Measurements from ENCODE around the gene SPEF2. TPM values are rescaled to one million over a fixed set of nuclear protein-coding genes. Genes with fewer than 3 reads are reported as not detected.

SPEF2 gene
- total and polyA plus RNA-seq, 5 donors from 2014 or later, result 0.75 to 4.4 (median 1.5) TPM

- DNase-seq (no peak), ATAC-seq (ENCODE audit: low read depth in 2 of 2) (no peak)
- peaks cover 0 to 2% (median 0%) of the 10 kb centered on the region in 4 donors for H3K4me1 Mint-ChIP-seq
- Histone ChIP-seq H3K36me3 (ENCODE audit: control insufficient read depth, insufficient read depth, low read length) (no peaks in the 10 kb centered on the region), H3K27ac (ENCODE audit: insufficient read depth, low read length, poor library complexity, severe bottlenecking) (no peak overlapping the region), H3K27me3 (ENCODE audit: control insufficient read depth, insufficient read depth, low read length) (no peaks in the 10 kb centered on the region), H3K4me1 (ENCODE audit: control insufficient read depth, insufficient read depth, low read length, poor library complexity, severe bottlenecking) (no peaks in the 10 kb centered on the region), H3K9me3 (ENCODE audit: control insufficient read depth in 2 of 2, low read length in 2 of 2) (no peaks in the 10 kb centered on the region), H3K4me3 (ENCODE audit: low read depth, low read length) (no peak overlapping the region)
- peaks cover 11% of the 10 kb centered on the region for H3K36me3 Mint-ChIP-seq
- H3K27me3 Mint-ChIP-seq, result peaks cover 4% of the 10 kb centered on the region
- H3K27ac Mint-ChIP-seq, result no peak overlapping the region
- peaks cover 0 to 4% (median 1%) of the 10 kb centered on the region in 7 donors for H3K9me3 Mint-ChIP-seq
- H3K4me3 Mint-ChIP-seq, result no peak overlapping the region
These were observed 8.9 kb downstream of the SPEF2 start for GRCh38 chr5:35626553-35626952.

GRCh38 chr5:35634326-35634725 lies 16.7 kb downstream of the SPEF2 start:
- Histone ChIP-seq H3K9me3 (ENCODE audit: control insufficient read depth in 2 of 2, low read length in 2 of 2) (peaks cover 5 to 10% of the 10 kb centered on the region in 2 experiments), H3K36me3 (ENCODE audit: control insufficient read depth, insufficient read depth, low read length) (no peaks in the 10 kb centered on the region), H3K4me1 (ENCODE audit: control insufficient read depth, insufficient read depth, low read length, poor library complexity, severe bottlenecking) (no peaks in the 10 kb centered on the region), H3K4me3 (ENCODE audit: low read depth, low read length) (no peak overlapping the region), H3K27me3 (ENCODE audit: control insufficient read depth, insufficient read depth, low read length) (no peaks in the 10 kb centered on the region), H3K27ac (ENCODE audit: insufficient read depth, low read length, poor library complexity, severe bottlenecking) (no peak overlapping the region)
- H3K27me3 Mint-ChIP-seq, result no peaks in the 10 kb centered on the region
- H3K36me3 Mint-ChIP-seq, result peaks cover 28% of the 10 kb centered on the region
- DNase-seq, result no peak
- no peaks in the 10 kb centered on the region for H3K4me1 Mint-ChIP-seq
- no peak overlapping the region for H3K27ac Mint-ChIP-seq
- H3K4me3 Mint-ChIP-seq, result no peak overlapping the region
- no peak for ATAC-seq (ENCODE audit: low read depth in 2 of 2)
- H3K9me3 Mint-ChIP-seq, result peaks cover 1 to 18% (median 12%) of the 10 kb centered on the region in 7 donors

GRCh38 chr5:35640623-35641022 lies 23.0 kb downstream of the SPEF2 start:
- H3K27me3 Mint-ChIP-seq, result peaks cover 9% of the 10 kb centered on the region
- DNase-seq (no peak), ATAC-seq (ENCODE audit: low read depth in 2 of 2) (no peak)
- no peaks in the 10 kb centered on the region for H3K36me3 ChIP-seq (ENCODE audit: control insufficient read depth, insufficient read depth, low read length)
- peaks cover 12% of the 10 kb centered on the region for H3K36me3 Mint-ChIP-seq
- peaks cover 0 to 6% (median 0%) of the 10 kb centered on the region in 7 donors for H3K9me3 Mint-ChIP-seq
- no peaks in the 10 kb centered on the region for H3K9me3 ChIP-seq (ENCODE audit: control insufficient read depth in 2 of 2, low read length in 2 of 2)
- no peaks in the 10 kb centered on the region for H3K4me1 Mint-ChIP-seq
- no peak overlapping the region for H3K4me3 Mint-ChIP-seq
- H3K4me1 ChIP-seq (ENCODE audit: control insufficient read depth, insufficient read depth, low read length, poor library complexity, severe bottlenecking), result no peaks in the 10 kb centered on the region
- H3K4me3 ChIP-seq (ENCODE audit: low read depth, low read length), result no peak overlapping the region
- no peaks in the 10 kb centered on the region for H3K27me3 ChIP-seq (ENCODE audit: control insufficient read depth, insufficient read depth, low read length)
- H3K27ac Mint-ChIP-seq, result no peak overlapping the region
- H3K27ac ChIP-seq (ENCODE audit: insufficient read depth, low read length, poor library complexity, severe bottlenecking), result no peak overlapping the region

GRCh38 chr5:35644543-35644942 lies 26.9 kb downstream of the SPEF2 start:
- H3K27ac Mint-ChIP-seq, result no peak overlapping the region
- H3K4me1 Mint-ChIP-seq, result no peaks in the 10 kb centered on the region
- no peak for ATAC-seq (ENCODE audit: low read depth in 2 of 2)

GRCh38 chr5:35647128-35647527 lies 29.5 kb downstream of the SPEF2 start:
- Histone ChIP-seq H3K9me3 (ENCODE audit: control insufficient read depth in 2 of 2, low read length in 2 of 2) (no peaks in the 10 kb centered on the region), H3K27ac (ENCODE audit: insufficient read depth, low read length, poor library complexity, severe bottlenecking) (no peak overlapping the region), H3K27me3 (ENCODE audit: control insufficient read depth, insufficient read depth, low read length) (no peaks in the 10 kb centered on the region), H3K4me1 (ENCODE audit: control insufficient read depth, insufficient read depth, low read length, poor library complexity, severe bottlenecking) (no peaks in the 10 kb centered on the region), H3K36me3 (ENCODE audit: control insufficient read depth, insufficient read depth, low read length) (no peaks in the 10 kb centered on the region), H3K4me3 (ENCODE audit: low read depth, low read length) (no peak overlapping the region)
- DNase-seq (no peak), ATAC-seq (ENCODE audit: low read depth in 2 of 2) (no peak)
- Mint-ChIP-seq H3K9me3 (peaks cover 0 to 2% (median 0%) of the 10 kb centered on the region in 7 donors), H3K4me3 (peak overlapping the region in 1 of 4 donors; percentile 23), H3K36me3 (peaks cover 5% of the 10 kb centered on the region), H3K27me3 (peaks cover 9% of the 10 kb centered on the region), H3K4me1 (no peaks in the 10 kb centered on the region), H3K27ac (no peak overlapping the region)

More at GRCh38 chr5:35644543-35644942, 26.9 kb downstream of the SPEF2 start:
- Histone ChIP-seq H3K4me1 (ENCODE audit: control insufficient read depth, insufficient read depth, low read length, poor library complexity, severe bottlenecking) (no peaks in the 10 kb centered on the region), H3K27me3 (ENCODE audit: control insufficient read depth, insufficient read depth, low read length) (no peaks in the 10 kb centered on the region), H3K9me3 (ENCODE audit: control insufficient read depth in 2 of 2, low read length in 2 of 2) (no peaks in the 10 kb centered on the region), H3K4me3 (ENCODE audit: low read depth, low read length) (no peak overlapping the region), H3K27ac (ENCODE audit: insufficient read depth, low read length, poor library complexity, severe bottlenecking) (no peak overlapping the region), H3K36me3 (ENCODE audit: control insufficient read depth, insufficient read depth, low read length) (no peaks in the 10 kb centered on the region)
- H3K9me3 Mint-ChIP-seq, result peaks cover 0 to 5% (median 0%) of the 10 kb centered on the region in 7 donors
- no peak overlapping the region for H3K4me3 Mint-ChIP-seq
- peaks cover 9% of the 10 kb centered on the region for H3K27me3 Mint-ChIP-seq
- peaks cover 9% of the 10 kb centered on the region for H3K36me3 Mint-ChIP-seq
- DNase-seq, result no peak

- H3K36me3 Mint-ChIP-seq, result peaks cover 2% of the 10 kb centered on the region
- Histone ChIP-seq H3K4me1 (ENCODE audit: control insufficient read depth, insufficient read depth, low read length, poor library complexity, severe bottlenecking) (no peaks in the 10 kb centered on the region), H3K4me3 (ENCODE audit: low read depth, low read length) (no peak overlapping the region), H3K9me3 (ENCODE audit: control insufficient read depth in 2 of 2, low read length in 2 of 2) (no peaks in the 10 kb centered on the region), H3K27me3 (ENCODE audit: control insufficient read depth, insufficient read depth, low read length) (no peaks in the 10 kb centered on the region), H3K27ac (ENCODE audit: insufficient read depth, low read length, poor library complexity, severe bottlenecking) (no peak overlapping the region), H3K36me3 (ENCODE audit: control insufficient read depth, insufficient read depth, low read length) (no peaks in the 10 kb centered on the region)
- no peaks in the 10 kb centered on the region for H3K9me3 Mint-ChIP-seq
- H3K4me3 Mint-ChIP-seq, result no peak overlapping the region
- H3K27ac Mint-ChIP-seq, result no peak overlapping the region
- H3K4me1 Mint-ChIP-seq, result no peaks in the 10 kb centered on the region
- no peak for DNase-seq
- no peak for ATAC-seq (ENCODE audit: low read depth in 2 of 2)
- H3K27me3 Mint-ChIP-seq, result peaks cover 9% of the 10 kb centered on the region
These were observed 30.0 kb downstream of the SPEF2 start for GRCh38 chr5:35647712-35648111.

GRCh38 chr5:35651002-35651756 lies 33.5 kb downstream of the SPEF2 start:
- peaks cover 2% of the 10 kb centered on the region for H3K36me3 Mint-ChIP-seq
- DNase-seq (peak; percentile 14 to 62 (median 57)), ATAC-seq (ENCODE audit: low read depth in 2 of 2) (peak; percentile 66 to 72)
- H3K27ac Mint-ChIP-seq, result no peak overlapping the region
- no peaks in the 10 kb centered on the region for H3K27me3 Mint-ChIP-seq
- no peaks in the 10 kb centered on the region for H3K4me1 Mint-ChIP-seq
- H3K27ac ChIP-seq (ENCODE audit: insufficient read depth, low read length, poor library complexity, severe bottlenecking), result no peak overlapping the region
- no peaks in the 10 kb centered on the region for H3K9me3 Mint-ChIP-seq
- H3K27me3 ChIP-seq (ENCODE audit: control insufficient read depth, insufficient read depth, low read length), result no peaks in the 10 kb centered on the region
- no peaks in the 10 kb centered on the region for H3K4me1 ChIP-seq (ENCODE audit: control insufficient read depth, insufficient read depth, low read length, poor library complexity, severe bottlenecking)
- no peak overlapping the region for H3K4me3 Mint-ChIP-seq
- H3K4me3 ChIP-seq (ENCODE audit: low read depth, low read length), result no peak overlapping the region
- no peaks in the 10 kb centered on the region for H3K36me3 ChIP-seq (ENCODE audit: control insufficient read depth, insufficient read depth, low read length)
- no peaks in the 10 kb centered on the region for H3K9me3 ChIP-seq (ENCODE audit: control insufficient read depth in 2 of 2, low read length in 2 of 2)

GRCh38 chr5:35656721-35657120 lies 39.1 kb downstream of the SPEF2 start:
- peaks cover 4% of the 10 kb centered on the region for H3K27me3 Mint-ChIP-seq
- ATAC-seq (ENCODE audit: low read depth in 2 of 2) (no peak), DNase-seq (no peak)
- no peaks in the 10 kb centered on the region for H3K9me3 Mint-ChIP-seq
- no peaks in the 10 kb centered on the region for H3K36me3 Mint-ChIP-seq
- no peaks in the 10 kb centered on the region for H3K4me1 Mint-ChIP-seq
- no peak overlapping the region for H3K4me3 ChIP-seq (ENCODE audit: low read depth, low read length)
- no peaks in the 10 kb centered on the region for H3K9me3 ChIP-seq (ENCODE audit: control insufficient read depth in 2 of 2, low read length in 2 of 2)
- no peaks in the 10 kb centered on the region for H3K36me3 ChIP-seq (ENCODE audit: control insufficient read depth, insufficient read depth, low read length)
- no peak overlapping the region for H3K27ac ChIP-seq (ENCODE audit: insufficient read depth, low read length, poor library complexity, severe bottlenecking)
- no peaks in the 10 kb centered on the region for H3K4me1 ChIP-seq (ENCODE audit: control insufficient read depth, insufficient read depth, low read length, poor library complexity, severe bottlenecking)
- no peaks in the 10 kb centered on the region for H3K27me3 ChIP-seq (ENCODE audit: control insufficient read depth, insufficient read depth, low read length)
- H3K4me3 Mint-ChIP-seq, result no peak overlapping the region
- H3K27ac Mint-ChIP-seq, result no peak overlapping the region

Data from CD4-positive, CD25-positive, alpha-beta regulatory T cell (primary cell).